CD4-positive, alpha-beta memory T cell (primary cell): ENCODE measurements around the gene NUMB. TPM values are rescaled to one million over a fixed set of nuclear protein-coding genes. Genes with fewer than 3 reads are reported as not detected.
A peak's percentile ranks its signal among the peaks of the same experiment; 100 is the strongest.

ENCODE experiments used
- CTCF ChIA-PET: fragments of 350-600 bp; sonication (Branson Sonifier 250); formaldehyde crosslinking; loops from one replicate; lab custom pipeline; 2021; ENCODE audit warnings: inconsistent platforms; ENCODE audit not compliant: partially characterized antibody; lab: Charles Lee
- POLR2A ChIA-PET: fragments of 350-600 bp; sonication (Branson Sonifier 250); formaldehyde crosslinking; loops from one replicate; lab custom pipeline; 2021; ENCODE audit not compliant: partially characterized antibody; lab: Charles Lee
- DNase-seq, 5 donors: peaks; one replicate each; pipeline versions ENCODE4 v3.0.0 to v3.0.0-alpha.2; 2020 to 2022; ENCODE audit warnings: mixed read lengths in 1 of 5
- H3K27ac ChIP-seq: one replicate; pipeline ENCODE4 v1.7.0; 2013; ENCODE audit warnings: low read depth, low read length
- H3K27me3 ChIP-seq: 2 replicates; pipeline ENCODE4 v1.7.0; 2013; ENCODE audit warnings: mild to moderate bottlenecking, low read length, moderate library complexity; ENCODE audit not compliant: insufficient read depth
- H3K36me3 ChIP-seq: 2 replicates; pipeline ENCODE4 v1.7.0; 2013; ENCODE audit warnings: mild to moderate bottlenecking, low read length, moderate library complexity; ENCODE audit not compliant: insufficient read depth
- H3K4me1 ChIP-seq: 2 replicates; pipeline ENCODE4 v1.7.0; 2013; ENCODE audit warnings: mild to moderate bottlenecking, low read length, moderate library complexity; ENCODE audit not compliant: insufficient read depth
- H3K4me3 ChIP-seq, 2 donors: one replicate each; pipeline ENCODE4 v1.7.0; 2013; ENCODE audit warnings: low read length in 2 of 2, mild to moderate bottlenecking in 1 of 2
- H3K9me3 ChIP-seq, 2 donors: one replicate each; pipeline ENCODE4 v1.7.0; 2013; ENCODE audit warnings: low read length in 2 of 2, control low read depth in 1 of 2; ENCODE audit not compliant: control insufficient read depth in 1 of 2
- H3K27ac Mint-ChIP-seq, 7 donors: one replicate each; pipeline ENCODE4 v1.8.0; 2020 to 2021; ENCODE audit warnings: mixed read lengths in 7 of 7, mild to moderate bottlenecking in 6 of 7, inconsistent platforms in 3 of 7, moderate library complexity in 3 of 7
- H3K27me3 Mint-ChIP-seq, 2 donors: one replicate each; pipeline ENCODE4 v1.8.0; 2020 to 2021; ENCODE audit warnings: mixed read lengths in 2 of 2
- H3K36me3 Mint-ChIP-seq, 2 donors: one replicate each; pipeline ENCODE4 v1.8.0; 2020 to 2021; ENCODE audit warnings: mixed read lengths in 2 of 2, inconsistent platforms in 1 of 2, mild to moderate bottlenecking in 1 of 2
- H3K4me1 Mint-ChIP-seq, 4 donors: one replicate each; pipeline ENCODE4 v1.8.0; 2020 to 2021; ENCODE audit warnings: mixed read lengths in 4 of 4, mild to moderate bottlenecking in 1 of 4
- H3K4me3 Mint-ChIP-seq, 8 donors: one replicate each; pipeline ENCODE4 v1.8.0; 2020 to 2021; ENCODE audit warnings: mixed read lengths in 8 of 8, mild to moderate bottlenecking in 7 of 8, moderate library complexity in 6 of 8, inconsistent platforms in 3 of 8
- H3K9me3 Mint-ChIP-seq, 8 donors: one replicate each; pipeline ENCODE4 v1.8.0; 2020 to 2021; ENCODE audit warnings: mixed read lengths in 8 of 8, mild to moderate bottlenecking in 5 of 8, inconsistent platforms in 3 of 8, moderate library complexity in 1 of 8
- intact Hi-C: fragments of 100-400 bp; cut with micrococcal nuclease; formaldehyde crosslinking; loops from one replicate; pipeline ENCODE4 v1.15.1; 2023
- polyA plus RNA-seq, 2 donors: library from polyadenylated mRNA; unstranded; fragments of 300-500 nt; fragmentation: Illumina TruSeq; gene quantifications; one replicate each; pipeline ENCODE4 v1.2.3, GENCODE V29; 2021
- total RNA-seq, 2 experiments: library from RNA; stranded (reverse); gene quantifications; one replicate each; pipeline ENCODE4 v1.2.3, GENCODE V29; 2021

The NUMB gene
- total and polyA plus RNA-seq, 4 experiments from 2014 or later = 31.1 to 47.3 (median 45.7) TPM

DNA sequence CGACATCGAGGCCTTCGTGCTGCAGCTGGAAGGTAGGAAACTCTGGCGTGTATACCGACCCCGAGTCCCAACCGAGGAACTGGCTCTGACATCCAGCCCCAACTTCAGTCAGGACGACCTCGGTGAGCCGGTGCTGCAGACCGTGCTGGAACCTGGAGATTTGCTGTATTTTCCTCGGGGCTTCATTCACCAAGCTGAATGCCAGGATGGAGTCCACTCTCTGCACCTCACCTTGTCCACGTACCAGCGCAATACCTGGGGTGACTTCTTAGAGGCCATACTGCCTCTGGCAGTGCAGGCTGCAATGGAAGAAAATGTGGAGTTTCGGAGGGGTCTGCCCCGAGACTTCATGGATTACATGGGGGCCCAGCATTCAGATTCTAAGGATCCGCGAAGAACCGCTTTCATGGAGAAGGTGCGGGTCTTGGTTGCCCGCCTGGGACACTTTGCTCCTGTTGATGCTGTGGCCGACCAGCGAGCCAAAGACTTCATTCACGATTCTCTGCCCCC lies 33.8 kb upstream of the NUMB start:
- Mint-ChIP-seq H3K27ac (peak overlapping the region; percentile 70 to 96 (median 87)), H3K27me3 (peaks cover 0 to 2% of the 10 kb centered on the region in 2 donors), H3K4me1 (peaks cover 32 to 59% (median 45%) of the 10 kb centered on the region in 4 donors), H3K4me3 (peak overlapping the region; percentile 73 to 90 (median 88)), H3K9me3 (no peaks in the 10 kb centered on the region), H3K36me3 (peaks cover 17 to 33% of the 10 kb centered on the region in 2 donors)
- DNase-seq = no peak
- Histone ChIP-seq H3K4me3 (peak overlapping the region; percentile 63 to 96), H3K36me3 (no peaks in the 10 kb centered on the region), H3K27ac (peak overlapping the region; percentile 83), H3K9me3 (no peaks in the 10 kb centered on the region), H3K27me3 (no peaks in the 10 kb centered on the region), H3K4me1 (peaks cover 45% of the 10 kb centered on the region)
- intact Hi-C loops = no loop called here
- ChIA-PET POLR2A (interaction anchor here (0.8 to 2.4 kb wide), 13 partner anchors 8 to 527 kb away, joined by 3 to 45 read pairs (median 6); partner anchors contain the start of genes ACOT4, ACOT6, BBOF1 and ENTPD5), CTCF (interaction anchor here (0.6 to 1.1 kb wide), 2 partner anchors 17 to 320 kb away, joined by 3 read pairs; no protein-coding TSS in a partner anchor)

DNA sequence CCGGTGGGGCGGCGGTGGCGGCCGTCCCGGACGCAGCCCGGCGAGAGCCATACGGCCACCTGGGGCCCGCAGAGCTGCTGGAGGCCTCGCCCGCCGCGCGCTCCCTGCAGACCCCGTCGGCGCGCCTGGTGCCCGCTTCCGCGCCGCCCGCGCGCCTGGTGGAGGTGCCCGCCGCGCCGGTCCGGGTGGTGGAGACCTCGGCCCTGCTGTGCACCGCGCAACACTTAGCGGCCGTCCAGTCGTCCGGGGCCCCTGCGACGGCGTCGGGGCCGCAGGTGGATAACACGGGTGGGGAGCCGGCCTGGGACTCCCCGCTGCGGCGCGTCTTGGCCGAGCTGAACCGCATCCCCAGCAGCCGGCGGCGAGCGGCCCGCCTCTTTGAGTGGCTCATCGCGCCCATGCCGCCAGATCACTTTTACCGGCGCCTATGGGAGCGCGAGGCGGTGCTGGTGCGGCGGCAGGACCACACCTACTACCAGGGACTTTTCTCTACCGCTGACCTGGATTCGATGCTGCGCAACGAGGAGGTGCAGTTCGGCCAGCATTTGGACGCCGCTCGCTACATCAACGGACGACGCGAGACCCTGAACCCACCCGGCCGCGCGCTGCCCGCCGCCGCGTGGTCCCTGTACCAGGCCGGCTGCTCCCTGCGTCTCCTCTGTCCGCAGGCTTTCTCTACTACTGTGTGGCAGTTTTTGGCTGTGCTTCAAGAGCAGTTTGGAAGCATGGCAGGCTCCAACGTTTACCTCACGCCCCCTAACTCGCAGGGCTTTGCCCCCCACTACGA lies 33.1 kb upstream of the NUMB start:
- Histone ChIP-seq H3K27ac (peak overlapping the region; percentile 83), H3K36me3 (no peaks in the 10 kb centered on the region), H3K4me1 (peaks cover 45% of the 10 kb centered on the region), H3K27me3 (no peaks in the 10 kb centered on the region), H3K4me3 (peak overlapping the region; percentile 81 to 96), H3K9me3 (no peaks in the 10 kb centered on the region)
- Mint-ChIP-seq H3K4me3 (peak overlapping the region; percentile 87 to 94 (median 89)), H3K36me3 (peaks cover 15 to 32% of the 10 kb centered on the region in 2 donors), H3K9me3 (no peaks in the 10 kb centered on the region), H3K27ac (peak overlapping the region; percentile 86 to 96 (median 92)), H3K27me3 (peaks cover 0 to 2% of the 10 kb centered on the region in 2 donors), H3K4me1 (peaks cover 31 to 58% (median 44%) of the 10 kb centered on the region in 4 donors)
- ChIA-PET POLR2A (interaction anchor here (0.6 to 2.4 kb wide), 25 partner anchors 8 to 592 kb away, joined by 3 to 48 read pairs (median 5); partner anchors contain the start of genes ACOT2, ACOT4, ACOT6 and ALDH6A1), CTCF (interaction anchor here (1.1 to 2.3 kb wide), 5 partner anchors 18 to 319 kb away, joined by 3 to 10 read pairs (median 5); partner anchors contain the start of gene NUMB)
- intact Hi-C loops = loop anchor here (1.0 to 2.0 kb wide), 2 partner anchors 78 to 527 kb away; partner anchors contain the start of genes ACOT2, BBOF1 and ENTPD5
- peak; percentile 69 to 84 (median 74) for DNase-seq

DNA sequence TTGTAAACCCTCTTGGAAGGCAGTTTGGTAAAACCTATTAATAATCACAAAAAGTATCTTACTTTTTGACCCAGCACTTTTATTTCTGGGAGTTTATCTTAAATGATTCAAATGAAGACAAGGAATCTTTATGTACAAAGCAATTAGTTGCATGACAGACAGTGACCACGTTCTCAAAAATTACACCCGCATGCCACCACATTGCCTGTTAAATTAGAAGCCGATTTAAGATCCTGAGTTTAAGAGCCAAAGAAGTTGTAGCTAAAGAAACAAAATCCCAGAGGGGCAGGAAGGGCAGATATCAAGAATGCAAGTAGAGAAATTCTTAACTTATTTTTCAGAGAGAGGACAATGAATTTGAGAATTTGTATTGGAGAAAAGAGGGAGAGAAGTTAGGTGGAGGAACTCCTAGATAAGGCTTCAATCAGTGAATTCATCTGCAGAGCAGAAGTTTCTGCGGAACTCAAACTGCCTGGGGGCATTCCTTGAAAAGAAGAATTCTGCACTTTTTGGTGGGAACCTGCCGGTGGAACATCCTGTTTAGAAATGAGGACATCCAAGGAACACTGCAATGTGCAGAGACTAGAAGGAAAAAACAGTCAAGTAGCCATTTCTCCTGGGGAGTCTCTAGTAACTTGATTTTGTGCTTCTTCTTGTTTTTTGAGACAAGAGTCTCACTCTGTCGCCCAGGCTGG lies 31.3 kb upstream of the NUMB start:
- H3K27ac Mint-ChIP-seq = peak overlapping the region in 5 of 7 donors; percentile 5 to 79 (median 30)
- peaks cover 33% of the 10 kb centered on the region for H3K4me1 ChIP-seq
- H3K4me3 ChIP-seq = no peak overlapping the region
- no peak overlapping the region for H3K27ac ChIP-seq
- no peaks in the 10 kb centered on the region for H3K27me3 ChIP-seq
- no peak for DNase-seq
- H3K9me3 ChIP-seq = no peaks in the 10 kb centered on the region
- intact Hi-C loops = loop anchor here (1.0 to 2.0 kb wide), 3 partner anchors 31 to 595 kb away; partner anchors contain the start of genes ALDH6A1, BBOF1, ENTPD5 and LIN52
- peaks cover 0 to 2% of the 10 kb centered on the region in 2 donors for H3K27me3 Mint-ChIP-seq
- peak overlapping the region; percentile 22 to 89 (median 71) for H3K4me3 Mint-ChIP-seq
- peaks cover 7 to 20% of the 10 kb centered on the region in 2 donors for H3K36me3 Mint-ChIP-seq
- no peaks in the 10 kb centered on the region for H3K36me3 ChIP-seq
- no peaks in the 10 kb centered on the region for H3K9me3 Mint-ChIP-seq
- H3K4me1 Mint-ChIP-seq = peaks cover 21 to 40% (median 31%) of the 10 kb centered on the region in 4 donors
- ChIA-PET POLR2A (interaction anchor here (1.7 to 2.3 kb wide), 3 partner anchors 10 to 155 kb away, joined by 10 to 18 read pairs (median 14); partner anchors contain the start of gene DNAL1), CTCF (interaction anchor here (2.0 to 2.3 kb wide), 3 partner anchors 19 to 81 kb away, joined by 5 to 10 read pairs (median 7); partner anchors contain the start of gene NUMB)

DNA sequence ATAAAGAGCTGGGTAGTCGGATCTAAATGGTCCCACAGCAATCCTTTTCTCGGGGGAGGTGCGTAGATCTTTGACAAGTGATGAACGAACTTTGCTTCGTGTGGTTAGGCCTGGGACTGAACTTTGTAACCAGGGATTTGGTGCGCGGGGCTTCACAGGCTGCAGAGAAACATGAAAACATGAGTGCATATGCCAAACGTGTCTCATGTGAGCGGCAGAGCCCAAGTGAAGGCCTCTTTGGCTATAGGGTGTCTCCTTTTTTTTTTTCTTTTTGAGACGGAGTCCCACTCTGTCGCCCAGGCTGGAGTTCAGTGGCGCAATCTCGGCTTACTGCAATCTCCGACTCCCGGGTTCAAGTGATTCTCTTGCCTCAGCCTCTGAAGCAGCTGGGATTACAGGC lies 20.3 kb upstream of the NUMB start:
- Histone ChIP-seq H3K4me3 (no peak overlapping the region), H3K27me3 (no peaks in the 10 kb centered on the region), H3K36me3 (no peaks in the 10 kb centered on the region), H3K9me3 (no peaks in the 10 kb centered on the region), H3K4me1 (no peaks in the 10 kb centered on the region), H3K27ac (no peak overlapping the region)
- Mint-ChIP-seq H3K9me3 (no peaks in the 10 kb centered on the region), H3K27me3 (no peaks in the 10 kb centered on the region), H3K4me3 (no peak overlapping the region), H3K27ac (no peak overlapping the region), H3K4me1 (no peaks in the 10 kb centered on the region), H3K36me3 (no peaks in the 10 kb centered on the region)
- POLR2A ChIA-PET = no interaction called here
- CTCF ChIA-PET = interaction anchor here (1.2 kb wide), 1 partner anchor 10 kb away, joined by 3 read pairs; no protein-coding TSS in a partner anchor
- no peak for DNase-seq
- intact Hi-C loops = no loop called here

DNA sequence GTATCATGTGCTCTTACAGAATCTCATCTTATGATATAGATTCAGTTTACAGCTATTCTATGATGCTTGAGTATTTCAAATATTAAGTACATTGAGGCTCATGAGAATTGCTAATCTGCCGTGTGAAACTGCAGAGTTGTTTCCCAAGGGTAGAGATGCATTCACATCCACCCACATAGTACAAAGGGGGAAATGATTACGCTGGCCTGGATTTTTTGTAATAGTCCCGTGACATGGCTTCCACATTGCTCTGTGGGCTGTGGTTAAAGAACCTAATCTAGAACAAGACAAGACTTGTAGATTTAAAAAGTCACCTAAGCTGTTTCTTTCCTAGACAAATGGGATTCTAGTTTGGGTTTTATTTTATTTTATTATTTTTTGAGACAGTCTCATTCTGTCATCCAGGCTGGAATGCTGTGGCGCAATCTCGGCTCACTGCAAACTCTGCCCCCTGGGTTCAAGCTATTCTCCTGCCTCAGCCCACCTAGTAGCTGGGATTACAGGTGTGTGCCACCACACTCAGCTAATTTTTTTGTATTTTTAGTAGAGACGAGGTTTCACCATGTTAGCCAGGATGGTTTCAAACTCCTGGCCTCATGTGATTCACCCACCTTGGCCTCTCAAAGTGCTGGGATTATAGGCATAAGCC lies 19.4 kb upstream of the NUMB start:
- no peaks in the 10 kb centered on the region for H3K36me3 ChIP-seq
- no peak overlapping the region for H3K27ac ChIP-seq
- no peak for DNase-seq
- no peak overlapping the region for H3K27ac Mint-ChIP-seq
- ChIA-PET CTCF (no interaction called here), POLR2A (interaction anchor here (1.0 kb wide), 1 partner anchor 13 kb away, joined by 4 read pairs; the partner anchor contains the start of gene RIOX1)
- H3K9me3 Mint-ChIP-seq = no peaks in the 10 kb centered on the region
- H3K36me3 Mint-ChIP-seq = no peaks in the 10 kb centered on the region
- H3K4me3 Mint-ChIP-seq = no peak overlapping the region
- no peaks in the 10 kb centered on the region for H3K4me1 Mint-ChIP-seq
- H3K4me1 ChIP-seq = no peaks in the 10 kb centered on the region
- H3K27me3 Mint-ChIP-seq = no peaks in the 10 kb centered on the region
- H3K4me3 ChIP-seq = no peak overlapping the region
- intact Hi-C loops = no loop called here
- H3K27me3 ChIP-seq = no peaks in the 10 kb centered on the region
- no peaks in the 10 kb centered on the region for H3K9me3 ChIP-seq

DNA sequence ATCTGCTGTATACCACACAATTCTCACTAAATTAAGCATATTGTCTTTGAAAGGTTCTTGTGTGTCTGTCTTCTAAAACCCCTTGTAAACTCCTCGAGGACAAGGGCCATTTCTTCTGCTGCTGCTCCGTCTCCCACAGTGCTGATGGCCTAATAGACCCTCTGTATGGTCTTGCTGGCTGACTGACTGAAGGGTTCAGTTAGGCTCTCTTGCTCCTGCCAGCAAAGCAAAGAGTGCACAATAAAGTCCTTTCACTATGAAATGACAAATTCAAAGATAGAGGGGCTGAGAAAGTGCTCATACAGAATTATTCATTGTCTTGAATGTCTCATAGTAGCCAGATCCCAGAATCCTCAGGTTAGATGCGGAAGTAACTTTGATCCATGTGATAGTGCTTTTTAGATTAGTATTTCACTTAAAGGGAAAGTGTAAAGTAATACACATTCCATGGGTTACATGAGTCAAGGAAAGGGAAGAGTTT lies 18.1 kb upstream of the NUMB start:
- H3K4me3 Mint-ChIP-seq = no peak overlapping the region
- DNase-seq = no peak
- H3K27me3 Mint-ChIP-seq = no peaks in the 10 kb centered on the region
- Histone ChIP-seq H3K9me3 (no peaks in the 10 kb centered on the region), H3K36me3 (no peaks in the 10 kb centered on the region), H3K27me3 (no peaks in the 10 kb centered on the region), H3K27ac (no peak overlapping the region), H3K4me3 (no peak overlapping the region), H3K4me1 (no peaks in the 10 kb centered on the region)
- ChIA-PET CTCF (interaction anchor here (1.8 kb wide), 1 partner anchor 20 kb away, joined by 5 read pairs; no protein-coding TSS in a partner anchor), POLR2A (no interaction called here)
- H3K27ac Mint-ChIP-seq = no peak overlapping the region
- H3K9me3 Mint-ChIP-seq = no peaks in the 10 kb centered on the region
- no peaks in the 10 kb centered on the region for H3K36me3 Mint-ChIP-seq
- intact Hi-C loops = no loop called here
- peaks cover 0 to 2% (median under 1%) of the 10 kb centered on the region in 4 donors for H3K4me1 Mint-ChIP-seq
